IPS-15b (cell line): ENCODE results near the gene DIS3L2.

Experiments used
- H3K27me3 ChIP-seq: one replicate; pipeline ENCODE4 v1.6.1; 2013; ENCODE audit warnings: low read length; ENCODE audit not compliant: control insufficient read depth, insufficient read depth
- H3K36me3 ChIP-seq: one replicate; pipeline ENCODE4 v1.6.1; 2013; ENCODE audit warnings: low read length; ENCODE audit not compliant: control insufficient read depth, insufficient read depth
- H3K4me1 ChIP-seq: one replicate; pipeline ENCODE4 v1.6.1; 2013; ENCODE audit warnings: mild to moderate bottlenecking, low read length; ENCODE audit not compliant: control insufficient read depth, insufficient read depth
- H3K4me3 ChIP-seq: one replicate; pipeline ENCODE4 v1.5.1; 2013; ENCODE audit warnings: low read depth, low read length
- H3K9ac ChIP-seq: one replicate; pipeline ENCODE4 v1.6.1; 2013; ENCODE audit warnings: low read depth, mild to moderate bottlenecking, low read length
- H3K9me3 ChIP-seq: one replicate; pipeline ENCODE4 v1.6.1; 2013; ENCODE audit warnings: mild to moderate bottlenecking, low read length; ENCODE audit not compliant: control insufficient read depth, insufficient read depth

DIS3L2 gene

DNA sequence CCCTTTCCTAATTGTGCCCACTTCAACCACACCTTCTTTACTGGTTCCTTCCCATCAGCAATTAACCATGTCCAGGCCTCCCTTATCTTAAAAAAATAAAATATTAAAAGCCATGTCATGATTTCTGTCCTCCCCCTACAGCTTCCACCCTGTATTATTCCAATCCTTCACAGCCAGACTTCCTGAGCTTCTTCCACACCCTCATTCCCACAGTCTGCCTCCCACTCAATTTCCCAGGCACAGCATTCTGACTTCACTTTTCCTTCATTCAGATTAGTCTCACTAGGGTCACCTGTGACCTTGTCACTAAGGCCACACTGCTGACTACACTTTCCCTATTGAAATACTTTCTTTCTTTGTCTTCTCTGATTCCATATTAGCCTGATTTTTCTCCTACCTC, 159.4 kb downstream of the DIS3L2 start:
- no peaks in the 10 kb centered on the region for H3K27me3 ChIP-seq
- no peak overlapping the region for H3K9ac ChIP-seq
- H3K4me3 ChIP-seq = no peak overlapping the region
- H3K36me3 ChIP-seq = no peaks in the 10 kb centered on the region
- H3K4me1 ChIP-seq = no peaks in the 10 kb centered on the region
- no peaks in the 10 kb centered on the region for H3K9me3 ChIP-seq

- Histone ChIP-seq H3K4me1 (no peaks in the 10 kb centered on the region), H3K9ac (no peak overlapping the region), H3K9me3 (no peaks in the 10 kb centered on the region), H3K36me3 (no peaks in the 10 kb centered on the region), H3K4me3 (no peak overlapping the region), H3K27me3 (no peaks in the 10 kb centered on the region)
Measured at GRCh38 chr2:232124309-232124708, 162.8 kb downstream of the DIS3L2 start.

DNA sequence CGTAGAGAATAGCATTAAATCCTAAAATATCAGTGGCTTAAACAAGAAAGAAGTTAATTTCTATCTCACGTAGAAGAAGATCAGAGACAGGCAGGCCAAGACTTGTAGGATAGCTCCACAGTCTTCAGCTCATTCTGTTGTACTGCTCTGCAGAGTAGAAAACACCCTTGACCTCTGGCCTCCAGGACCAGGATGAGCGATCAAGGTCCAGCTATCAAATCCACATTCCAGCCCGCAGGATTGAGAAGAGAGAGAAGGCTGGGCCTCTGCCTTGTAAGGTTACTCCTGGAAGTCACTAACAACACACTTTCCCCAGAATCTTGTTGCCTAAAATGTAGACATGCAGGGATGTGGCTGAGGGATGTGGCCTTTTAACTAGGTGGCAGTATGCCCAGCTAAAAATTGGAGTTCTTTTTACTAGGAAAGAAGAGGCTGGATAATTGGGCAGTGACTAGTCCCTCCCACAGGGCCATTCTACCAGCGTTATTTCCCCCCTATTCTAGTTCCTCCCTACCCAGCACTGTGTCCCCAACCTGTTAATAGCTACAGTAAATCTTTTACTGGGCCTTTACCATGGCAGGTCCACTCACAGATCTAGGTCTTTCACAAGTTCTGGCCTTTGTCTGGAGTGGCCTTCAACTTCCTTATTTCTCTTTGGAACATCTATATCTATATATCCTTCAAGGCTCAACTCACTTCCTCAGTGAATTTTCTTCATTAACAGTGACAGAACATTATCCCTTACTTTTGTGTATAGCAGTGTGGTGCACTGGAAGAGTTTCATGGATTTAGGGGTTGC, 165.0 kb downstream of the DIS3L2 start:
- Histone ChIP-seq H3K9me3 (no peaks in the 10 kb centered on the region), H3K9ac (no peak overlapping the region), H3K36me3 (no peaks in the 10 kb centered on the region), H3K27me3 (no peaks in the 10 kb centered on the region), H3K4me3 (no peak overlapping the region), H3K4me1 (no peaks in the 10 kb centered on the region)

- no peaks in the 10 kb centered on the region for H3K36me3 ChIP-seq
- H3K4me1 ChIP-seq = no peaks in the 10 kb centered on the region
- H3K27me3 ChIP-seq = no peaks in the 10 kb centered on the region
- H3K4me3 ChIP-seq = no peak overlapping the region
- H3K9ac ChIP-seq = no peak overlapping the region
- no peaks in the 10 kb centered on the region for H3K9me3 ChIP-seq
Measured at GRCh38 chr2:232129483-232129882, 168.0 kb downstream of the DIS3L2 start.

GRCh38 chr2:232132181-232132580, 170.7 kb downstream of the DIS3L2 start:
- peak overlapping the region; percentile 39 for H3K9ac ChIP-seq
- H3K9me3 ChIP-seq = no peaks in the 10 kb centered on the region
- no peaks in the 10 kb centered on the region for H3K27me3 ChIP-seq
- no peaks in the 10 kb centered on the region for H3K36me3 ChIP-seq
- H3K4me3 ChIP-seq = no peak overlapping the region
- H3K4me1 ChIP-seq = no peaks in the 10 kb centered on the region

GRCh38 chr2:232133078-232133477, 171.6 kb downstream of the DIS3L2 start:
- Histone ChIP-seq H3K4me1 (no peaks in the 10 kb centered on the region), H3K9ac (no peak overlapping the region), H3K27me3 (no peaks in the 10 kb centered on the region), H3K9me3 (no peaks in the 10 kb centered on the region), H3K36me3 (no peaks in the 10 kb centered on the region), H3K4me3 (no peak overlapping the region)

DNA sequence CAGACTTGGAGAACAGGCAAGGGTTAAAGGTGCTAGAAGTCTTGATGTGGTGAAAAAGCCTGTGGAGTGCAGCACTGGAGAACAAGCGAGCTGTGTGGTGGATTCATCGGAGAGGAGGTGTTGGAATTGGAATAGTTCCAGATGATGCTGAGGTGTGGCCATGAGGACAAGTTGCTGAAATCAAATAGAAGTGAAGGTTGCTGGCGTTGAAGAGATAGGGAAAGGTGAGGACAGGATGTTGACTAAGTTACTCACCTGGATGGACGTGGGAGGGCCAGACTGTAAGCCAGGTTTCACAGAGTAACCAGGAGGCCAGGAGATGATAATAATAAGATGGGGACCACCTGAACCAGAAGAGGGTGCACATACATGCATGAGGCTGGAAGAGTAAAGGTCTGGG, 173.4 kb downstream of the DIS3L2 start:
- Histone ChIP-seq H3K27me3 (no peaks in the 10 kb centered on the region), H3K4me3 (no peak overlapping the region), H3K9ac (no peak overlapping the region), H3K9me3 (no peaks in the 10 kb centered on the region), H3K36me3 (no peaks in the 10 kb centered on the region), H3K4me1 (no peaks in the 10 kb centered on the region)

DNA sequence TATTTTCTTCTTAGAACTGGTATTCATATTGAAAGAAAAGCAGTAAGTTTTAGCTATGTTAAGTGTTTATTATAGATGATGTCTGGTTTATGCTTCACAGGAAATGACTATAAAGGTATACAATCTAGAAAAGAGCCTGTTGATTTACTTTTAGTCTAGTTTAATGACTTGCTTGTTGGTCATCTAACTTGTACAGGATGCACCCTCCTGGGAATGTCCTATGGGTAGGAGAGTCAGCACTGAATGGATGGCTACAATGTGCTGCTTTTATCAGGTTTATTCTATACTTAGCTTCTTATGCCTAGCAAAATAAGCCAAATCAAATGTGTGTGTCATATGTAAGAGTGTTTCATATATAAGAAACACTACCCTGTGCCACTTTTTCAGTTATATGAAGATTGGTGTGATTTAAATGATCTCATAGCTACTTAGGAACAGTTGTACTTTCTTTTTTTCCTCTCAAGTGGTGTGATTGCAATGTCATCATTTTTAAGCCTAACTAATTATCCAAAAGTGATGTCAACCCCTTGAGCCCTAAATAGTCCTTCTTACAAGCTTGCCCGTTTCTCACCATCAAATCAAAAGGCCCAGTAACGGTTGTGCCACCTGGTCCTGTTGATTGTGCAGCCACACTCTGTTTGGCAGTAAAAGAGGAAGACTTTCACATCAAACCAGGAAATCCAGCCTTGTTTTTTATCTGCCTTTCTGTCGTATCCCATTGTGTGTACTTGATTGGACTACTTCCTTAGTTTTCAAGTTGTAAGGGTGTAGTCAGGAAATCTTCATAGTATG, 176.0 kb downstream of the DIS3L2 start:
- no peaks in the 10 kb centered on the region for H3K4me1 ChIP-seq
- no peaks in the 10 kb centered on the region for H3K27me3 ChIP-seq
- no peaks in the 10 kb centered on the region for H3K9me3 ChIP-seq
- H3K9ac ChIP-seq = no peak overlapping the region
- no peaks in the 10 kb centered on the region for H3K36me3 ChIP-seq
- H3K4me3 ChIP-seq = no peak overlapping the region

GRCh38 chr2:232138441-232138840, 176.9 kb downstream of the DIS3L2 start:
- Histone ChIP-seq H3K36me3 (no peaks in the 10 kb centered on the region), H3K4me1 (no peaks in the 10 kb centered on the region), H3K27me3 (no peaks in the 10 kb centered on the region), H3K9ac (no peak overlapping the region), H3K4me3 (no peak overlapping the region), H3K9me3 (no peaks in the 10 kb centered on the region)

GRCh38 chr2:232139171-232139594, 177.7 kb downstream of the DIS3L2 start:
- Histone ChIP-seq H3K27me3 (no peaks in the 10 kb centered on the region), H3K9me3 (no peaks in the 10 kb centered on the region), H3K4me1 (no peaks in the 10 kb centered on the region), H3K9ac (no peak overlapping the region), H3K4me3 (no peak overlapping the region), H3K36me3 (no peaks in the 10 kb centered on the region)

DNA sequence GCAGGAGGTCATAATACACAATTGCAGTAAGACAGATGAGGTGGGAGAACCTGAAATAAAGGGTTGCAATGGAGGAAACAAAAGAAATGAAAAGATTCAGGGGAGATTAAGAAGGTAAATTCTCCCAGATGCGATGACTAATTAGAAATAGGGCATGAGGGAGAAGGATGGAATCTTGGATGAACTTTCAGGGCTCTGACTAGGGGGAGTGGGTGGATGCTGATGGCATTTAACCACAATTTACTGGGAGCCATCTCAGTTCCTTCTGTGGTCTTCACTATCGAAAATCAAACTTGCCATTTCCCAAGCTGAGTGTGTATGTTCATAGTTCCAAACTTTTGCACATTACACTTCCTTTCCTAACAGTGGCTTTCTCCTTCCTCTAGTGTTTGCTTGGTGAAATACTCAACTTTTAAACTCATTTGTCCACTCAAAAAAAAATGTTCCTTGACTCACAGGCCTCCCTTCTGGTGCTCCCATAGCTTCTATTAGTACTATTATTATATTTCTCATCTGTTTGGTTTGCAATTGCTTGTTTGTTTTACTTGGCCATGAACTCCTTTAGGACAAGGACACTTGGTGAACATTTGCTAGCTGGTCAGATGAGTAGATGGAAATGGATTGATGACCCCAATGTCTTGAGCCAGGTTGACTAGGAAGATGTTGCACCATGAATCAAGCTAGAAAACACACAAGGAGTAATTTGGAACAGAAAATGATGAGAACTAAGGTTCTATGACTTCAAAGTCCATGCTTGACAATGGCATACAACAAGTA, 178.5 kb downstream of the DIS3L2 start:
- Histone ChIP-seq H3K36me3 (no peaks in the 10 kb centered on the region), H3K4me1 (no peaks in the 10 kb centered on the region), H3K9ac (no peak overlapping the region), H3K9me3 (no peaks in the 10 kb centered on the region), H3K4me3 (no peak overlapping the region), H3K27me3 (no peaks in the 10 kb centered on the region)
